Naive thymus-derived CD8-positive, alpha-beta T cell (primary cell): ENCODE data around the gene JAG2. TPM values are rescaled to one million over a fixed set of nuclear protein-coding genes. Genes with fewer than 3 reads are reported as not detected.
A peak's percentile ranks its signal among the peaks of the same experiment; 100 is the strongest.

Experiments used
- ATAC-seq, 2 donors: fragments of 150-1000 bp; cut with Tn5 transposase in 1 of 2; sonication (Bioruptor Pico), chemical (Tn5 transposase) in 1 of 2; 1 replicate in 1 of 2; 2 replicates in 1 of 2; pipeline ENCODE4 v1.10.0; 2021; ENCODE audit warnings: mild to moderate bottlenecking in 2 of 2, moderate library complexity in 2 of 2
- POLR2A ChIA-PET: fragments of 350-600 bp; sonication (Branson Sonifier 250); formaldehyde crosslinking; loops from one replicate; lab custom pipeline; 2021; ENCODE audit warnings: antibody characterized with exemption; lab: Charles Lee
- DNase-seq, 10 donors: peaks; one replicate each; pipeline versions ENCODE4 v3.0.0 to v3.0.0-alpha.2; 2020 to 2022
- H3K27ac Mint-ChIP-seq, 10 donors: one replicate each; pipeline ENCODE4 v1.8.0; 2020 to 2022; ENCODE audit warnings: mild to moderate bottlenecking in 10 of 10, mixed read lengths in 10 of 10, moderate library complexity in 4 of 10, inconsistent platforms in 1 of 10
- H3K27me3 Mint-ChIP-seq, 5 donors: one replicate each; pipeline ENCODE4 v1.8.0; 2021 to 2022; ENCODE audit warnings: mixed read lengths in 5 of 5
- H3K36me3 Mint-ChIP-seq, 3 donors: one replicate each; pipeline ENCODE4 v1.8.0; 2020 to 2022; ENCODE audit warnings: mixed read lengths in 3 of 3, mild to moderate bottlenecking in 2 of 3, inconsistent platforms in 1 of 3
- H3K4me1 Mint-ChIP-seq, 4 donors: one replicate each; pipeline ENCODE4 v1.8.0; 2021 to 2022; ENCODE audit warnings: mixed read lengths in 4 of 4
- H3K4me3 Mint-ChIP-seq, 10 donors: one replicate each; pipeline ENCODE4 v1.8.0; 2020 to 2022; ENCODE audit warnings: mild to moderate bottlenecking in 10 of 10, mixed read lengths in 10 of 10, moderate library complexity in 6 of 10, inconsistent platforms in 1 of 10
- H3K9me3 Mint-ChIP-seq, 9 donors: one replicate each; pipeline ENCODE4 v1.8.0; 2020 to 2022; ENCODE audit warnings: mixed read lengths in 9 of 9, mild to moderate bottlenecking in 3 of 9, inconsistent platforms in 1 of 9, moderate library complexity in 1 of 9
- polyA plus RNA-seq, 3 donors: library from polyadenylated mRNA; unstranded; fragments of 300-500 nt; fragmentation: Illumina TruSeq; gene quantifications; one replicate each; pipeline ENCODE4 v1.2.3, GENCODE V29; 2021
- total RNA-seq, 8 experiments: library from RNA in 2 of 8; stranded (reverse) in 2 of 8; gene quantifications; one replicate each; pipeline ENCODE4 v1.2.3 and lab custom pipeline; 2021 to 2026

Gene JAG2
- total RNA-seq (under 1 TPM; 0.16 to 0.47 TPM), polyA plus RNA-seq (under 1 TPM; 0.10 to 0.21 (median 0.17) TPM), total RNA-seq (lab: John Stamatoyannopoulos, UW) (0.37 to 2.8 (median 1.5) reads per million in 6 experiments)

DNA sequence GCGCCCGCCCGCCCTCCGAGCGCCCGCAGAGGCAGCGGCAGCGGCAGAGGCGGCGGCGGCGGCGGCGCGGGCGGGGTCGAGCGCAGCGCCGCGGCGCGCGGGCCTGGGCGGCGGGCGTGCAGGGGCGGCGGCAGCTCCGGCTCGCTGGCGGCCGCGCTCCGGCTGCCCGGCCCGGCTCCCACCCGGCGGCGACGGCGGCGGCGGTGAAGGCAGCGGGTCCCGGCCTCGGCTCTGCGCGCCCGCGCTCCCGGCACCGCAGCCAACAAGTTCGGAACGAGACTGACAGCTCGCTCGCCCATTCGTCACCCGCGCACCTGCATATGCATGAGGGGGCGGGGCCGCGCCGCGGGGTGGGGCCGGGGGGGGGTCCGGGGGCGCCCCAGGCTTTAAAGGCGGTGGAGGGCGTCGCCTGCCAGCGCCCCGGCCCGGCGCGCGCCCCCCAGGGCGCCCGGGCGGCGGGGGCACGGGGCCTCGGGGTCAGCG lies at the start of gene JAG2:
Gene JAG2 (minus strand): TSS at position 281 of the 483 bp plus-strand sequence. CDS start 356 bp downstream, outside the sequence.
- ATAC-seq (peak; percentile 65), DNase-seq (peak in 4 of 10 donors; percentile 33 to 48 (median 42))
- Mint-ChIP-seq H3K4me3 (peak within 1 kb of the TSS; percentile 37 to 87 (median 74)), H3K9me3 (no peaks in the 10 kb centered on the region), H3K27me3 (peaks cover 2 to 25% (median 17%) of the 10 kb centered on the region in 5 donors), H3K27ac (peak within 1 kb of the TSS in 2 of 10 donors; percentile 10 to 35), H3K36me3 (peaks cover 0 to 3% (median 0%) of the 10 kb centered on the region in 3 donors), H3K4me1 (peaks cover 8 to 25% (median 19%) of the 10 kb centered on the region in 4 donors)
- POLR2A ChIA-PET: no interaction called here

- Mint-ChIP-seq H3K27me3 (no peaks in the 10 kb centered on the region), H3K9me3 (no peaks in the 10 kb centered on the region), H3K4me3 (no peak overlapping the region), H3K36me3 (peaks cover 0 to 42% (median 4%) of the 10 kb centered on the region in 3 donors), H3K27ac (peak overlapping the region in 1 of 10 donors; percentile 65), H3K4me1 (peaks cover 0 to 4% (median 1%) of the 10 kb centered on the region in 4 donors)
- DNase-seq (no peak), ATAC-seq (no peak)
- POLR2A ChIA-PET: no interaction called here
Measured at GRCh38 chr14:105217774-105218173, 49.2 kb upstream of the JAG2 start.

GRCh38 chr14:105216490-105217247 lies 48.1 kb upstream of the JAG2 start:
- Mint-ChIP-seq H3K36me3 (peaks cover 0 to 40% (median 6%) of the 10 kb centered on the region in 3 donors), H3K27ac (no peak overlapping the region), H3K4me3 (no peak overlapping the region), H3K9me3 (no peaks in the 10 kb centered on the region), H3K27me3 (no peaks in the 10 kb centered on the region), H3K4me1 (peaks cover 0 to 4% (median 1%) of the 10 kb centered on the region in 4 donors)
- DNase-seq (no peak), ATAC-seq (no peak)
- POLR2A ChIA-PET: no interaction called here

GRCh38 chr14:105215602-105216001 lies 47.0 kb upstream of the JAG2 start:
- H3K27me3 Mint-ChIP-seq: no peaks in the 10 kb centered on the region
- peaks cover 0 to 4% (median 1%) of the 10 kb centered on the region in 4 donors for H3K4me1 Mint-ChIP-seq
- DNase-seq (no peak), ATAC-seq (no peak)
- H3K27ac Mint-ChIP-seq: no peak overlapping the region
- H3K36me3 Mint-ChIP-seq: peaks cover 0 to 39% (median 6%) of the 10 kb centered on the region in 3 donors
- no peak overlapping the region for H3K4me3 Mint-ChIP-seq
- POLR2A ChIA-PET: no interaction called here
- no peaks in the 10 kb centered on the region for H3K9me3 Mint-ChIP-seq

- Mint-ChIP-seq H3K36me3 (peaks cover 0 to 38% (median 4%) of the 10 kb centered on the region in 3 donors), H3K27ac (no peak overlapping the region), H3K4me1 (peaks cover 0 to 4% (median 1%) of the 10 kb centered on the region in 4 donors), H3K27me3 (no peaks in the 10 kb centered on the region), H3K9me3 (no peaks in the 10 kb centered on the region), H3K4me3 (no peak overlapping the region)
- no peak for DNase-seq
- POLR2A ChIA-PET: no interaction called here
- no peak for ATAC-seq
Measured at GRCh38 chr14:105214324-105214915, 45.8 kb upstream of the JAG2 start.

DNA sequence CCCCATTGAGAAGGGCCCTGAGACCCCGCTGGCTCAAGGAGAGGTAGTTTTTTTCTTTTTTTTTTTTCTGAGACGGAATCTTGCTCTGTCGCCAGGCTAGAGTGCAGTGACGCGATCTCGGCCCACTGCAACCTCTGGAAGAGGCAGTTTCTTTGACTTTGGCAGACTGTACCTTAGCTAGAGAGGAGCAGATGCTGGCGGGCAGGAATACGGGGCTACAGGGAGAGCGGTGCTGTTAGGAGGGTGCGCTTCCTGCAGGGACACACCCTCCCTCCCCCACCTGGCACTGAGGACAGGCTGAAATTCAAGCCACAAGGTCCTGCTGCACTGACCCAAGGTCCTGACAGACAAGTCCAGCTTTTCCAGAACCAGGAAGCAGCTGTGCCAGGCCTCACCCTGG lies 44.8 kb upstream of the JAG2 start:
- DNase-seq: no peak
- POLR2A ChIA-PET: no interaction called here
- ATAC-seq: no peak
- H3K36me3 Mint-ChIP-seq: peaks cover 0 to 34% (median 3%) of the 10 kb centered on the region in 3 donors
- peaks cover 0 to 6% (median 1%) of the 10 kb centered on the region in 4 donors for H3K4me1 Mint-ChIP-seq
- H3K27ac Mint-ChIP-seq: peak overlapping the region in 1 of 10 donors; percentile 50
- H3K4me3 Mint-ChIP-seq: no peak overlapping the region
- H3K27me3 Mint-ChIP-seq: no peaks in the 10 kb centered on the region
- H3K9me3 Mint-ChIP-seq: no peaks in the 10 kb centered on the region

GRCh38 chr14:105212541-105213300 lies 44.1 kb upstream of the JAG2 start:
- Mint-ChIP-seq H3K9me3 (no peaks in the 10 kb centered on the region), H3K27ac (no peak overlapping the region), H3K36me3 (peaks cover 0 to 31% (median 2%) of the 10 kb centered on the region in 3 donors), H3K4me1 (peaks cover 0 to 6% (median 1%) of the 10 kb centered on the region in 4 donors), H3K4me3 (no peak overlapping the region), H3K27me3 (no peaks in the 10 kb centered on the region)
- ATAC-seq (no peak), DNase-seq (no peak)
- POLR2A ChIA-PET: interaction anchor here (0.5 kb wide), 1 partner anchor 84 kb away, joined by 4 read pairs; no protein-coding TSS in a partner anchor

GRCh38 chr14:105211758-105212089 lies 43.1 kb upstream of the JAG2 start:
- H3K36me3 Mint-ChIP-seq: peaks cover 0 to 28% (median 2%) of the 10 kb centered on the region in 3 donors
- no peaks in the 10 kb centered on the region for H3K27me3 Mint-ChIP-seq

GRCh38 chr14:105211086-105211757 lies 42.6 kb upstream of the JAG2 start:
- H3K36me3 Mint-ChIP-seq: peaks cover 0 to 25% (median 2%) of the 10 kb centered on the region in 3 donors
- no peaks in the 10 kb centered on the region for H3K9me3 Mint-ChIP-seq
- POLR2A ChIA-PET: no interaction called here
- DNase-seq (no peak), ATAC-seq (no peak)
- no peaks in the 10 kb centered on the region for H3K27me3 Mint-ChIP-seq
- H3K27ac Mint-ChIP-seq: no peak overlapping the region
- H3K4me3 Mint-ChIP-seq: no peak overlapping the region
- H3K4me1 Mint-ChIP-seq: peaks cover 0 to 6% (median 2%) of the 10 kb centered on the region in 4 donors

More at GRCh38 chr14:105211758-105212089, 43.1 kb upstream of the JAG2 start:
- Mint-ChIP-seq H3K27ac (no peak overlapping the region), H3K4me1 (peaks cover 0 to 6% (median 2%) of the 10 kb centered on the region in 4 donors), H3K4me3 (no peak overlapping the region), H3K9me3 (no peaks in the 10 kb centered on the region)
- no peak for ATAC-seq
- POLR2A ChIA-PET: no interaction called here
- DNase-seq: no peak

GRCh38 chr14:105210266-105211025 lies 41.9 kb upstream of the JAG2 start:
- H3K4me3 Mint-ChIP-seq: no peak overlapping the region
- POLR2A ChIA-PET: no interaction called here
- ATAC-seq: no peak
- no peaks in the 10 kb centered on the region for H3K9me3 Mint-ChIP-seq
- peaks cover 0 to 6% (median 1%) of the 10 kb centered on the region in 4 donors for H3K4me1 Mint-ChIP-seq
- H3K36me3 Mint-ChIP-seq: peaks cover 0 to 21% (median 2%) of the 10 kb centered on the region in 3 donors
- DNase-seq: no peak
- no peaks in the 10 kb centered on the region for H3K27me3 Mint-ChIP-seq
- H3K27ac Mint-ChIP-seq: no peak overlapping the region

DNA sequence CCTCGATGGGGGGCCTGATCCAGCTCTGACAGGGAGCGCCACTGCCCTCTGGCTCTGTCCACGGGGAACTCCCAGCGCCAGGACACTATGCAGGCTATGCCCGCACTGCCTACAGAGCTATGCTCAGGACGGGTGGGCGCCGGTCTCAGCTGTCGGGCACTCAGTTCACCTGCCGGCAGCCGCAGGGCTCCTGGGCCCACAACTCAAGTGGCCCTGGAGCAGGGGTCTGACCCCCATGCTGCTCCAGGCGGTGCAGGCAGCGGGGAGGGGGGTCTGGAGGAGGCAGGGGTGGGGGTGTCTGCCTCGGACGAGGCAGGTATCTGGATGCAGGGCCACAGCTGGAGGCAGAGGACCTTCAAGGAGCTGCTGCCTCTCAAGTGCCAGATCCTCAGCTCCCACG lies 41.1 kb upstream of the JAG2 start:
- H3K27ac Mint-ChIP-seq: no peak overlapping the region
- POLR2A ChIA-PET: no interaction called here
- H3K4me3 Mint-ChIP-seq: no peak overlapping the region
- peaks cover 0 to 7% (median under 1%) of the 10 kb centered on the region in 4 donors for H3K4me1 Mint-ChIP-seq
- DNase-seq (no peak), ATAC-seq (no peak)
- H3K27me3 Mint-ChIP-seq: no peaks in the 10 kb centered on the region
- H3K9me3 Mint-ChIP-seq: no peaks in the 10 kb centered on the region
- H3K36me3 Mint-ChIP-seq: peaks cover 0 to 16% (median 2%) of the 10 kb centered on the region in 3 donors
